A673 (cell line): ENCODE measurements around the gene CACNG4.

Source experiments
- CTCF ChIP-seq: fragments of 300-800, 200-600 bp; sonication (generic); conservative IDR thresholded peaks from 2 replicates; pipeline ENCODE4 v1.5.1; 2017; ENCODE audit warnings: low read depth, mild to moderate bottlenecking, antibody characterized with exemption, low read length, moderate library complexity, mixed read lengths
- EZH2 ChIP-seq: fragments of 200-600 bp; sonication (generic); IDR thresholded peaks from 2 replicates; pipeline ENCODE4 v1.6.1; 2017; ENCODE audit warnings: borderline replicate concordance, low read depth, mild to moderate bottlenecking, mixed read lengths, antibody characterized with exemption, low read length; ENCODE audit not compliant: poor library complexity, severe bottlenecking

- TF ChIP-seq CTCF = no peak
- TF ChIP-seq EZH2 = no peak
Measured at GRCh38 chr17:67049025-67049739, 84.7 kb downstream of the CACNG4 start.
